ENCODE results near the gene MDC1. TPM values are rescaled to one million over a fixed set of nuclear protein-coding genes. Genes with fewer than 3 reads are reported as not detected.

MDC1 gene
- total and polyA plus RNA-seq, 2 of the 13 experiments (the other 11 are each of a cell fraction or from before 2014, with no cell fraction given), result 8.4 to 14.0 TPM

- no peak for TF ChIP-seq GPBP1L1 (CRISPR knock-in tag; IDR thresholded peaks at IDR 0.05)
- peak; percentile 48 for TF ChIP-seq RARA (CRISPR knock-in tag; IDR thresholded peaks at IDR 0.05)
- TF ChIP-seq ZNF253 (CRISPR knock-in tag; IDR thresholded peaks at IDR 0.05; ENCODE audit: borderline replicate concordance), result peak; percentile 60; the same call in 1 of the 2 replicates
- no peak for TF ChIP-seq SIX4 (CRISPR knock-in tag; IDR thresholded peaks at IDR 0.05)
- no peak for TF ChIP-seq NR0B2 (CRISPR knock-in tag; IDR thresholded peaks at IDR 0.05)
- no peak for TF ChIP-seq SOX6 (IDR thresholded peaks at IDR 0.05)
- 0 out of 2 replicates have a peak, but pooled peaks have one; percentile 32 for TF ChIP-seq SOX6 (CRISPR knock-in tag; IDR thresholded peaks at IDR 0.05)
- peak; percentile 87 for TF ChIP-seq SAP130 (CRISPR knock-in tag; IDR thresholded peaks at IDR 0.05; ENCODE audit: low read depth)
- no peak for TF ChIP-seq SMAD9 (CRISPR knock-in tag; IDR thresholded peaks at IDR 0.05)
- TF ChIP-seq IRF2 (CRISPR knock-in tag; IDR thresholded peaks at IDR 0.05), result peak; percentile 20; the same call in 1 of the 2 replicates
- TF ChIP-seq KMT2A (CRISPR knock-in tag; IDR thresholded peaks at IDR 0.05), result peak; percentile 44; the same call in 1 of the 2 replicates
- TF ChIP-seq ZMYM2 (CRISPR knock-in tag; IDR thresholded peaks at IDR 0.05), result no peak
- TF ChIP-seq IRX3 (CRISPR knock-in tag; IDR thresholded peaks at IDR 0.05; ENCODE audit: borderline replicate concordance, low read depth), result no peak
- no peak for TF ChIP-seq AHR (CRISPR knock-in tag; IDR thresholded peaks at IDR 0.05)
- TF ChIP-seq DPF2 (CRISPR knock-in tag; IDR thresholded peaks at IDR 0.05; ENCODE audit: borderline replicate concordance, low read depth), result no peak
- TF ChIP-seq CENPT (CRISPR knock-in tag; IDR thresholded peaks at IDR 0.05; ENCODE audit: low read depth), result no peak
- TF ChIP-seq YEATS2 (CRISPR knock-in tag; IDR thresholded peaks at IDR 0.05; ENCODE audit: borderline replicate concordance), result peak; percentile 45; the same call in 1 of the 2 replicates
- TF ChIP-seq, protein P1, sequence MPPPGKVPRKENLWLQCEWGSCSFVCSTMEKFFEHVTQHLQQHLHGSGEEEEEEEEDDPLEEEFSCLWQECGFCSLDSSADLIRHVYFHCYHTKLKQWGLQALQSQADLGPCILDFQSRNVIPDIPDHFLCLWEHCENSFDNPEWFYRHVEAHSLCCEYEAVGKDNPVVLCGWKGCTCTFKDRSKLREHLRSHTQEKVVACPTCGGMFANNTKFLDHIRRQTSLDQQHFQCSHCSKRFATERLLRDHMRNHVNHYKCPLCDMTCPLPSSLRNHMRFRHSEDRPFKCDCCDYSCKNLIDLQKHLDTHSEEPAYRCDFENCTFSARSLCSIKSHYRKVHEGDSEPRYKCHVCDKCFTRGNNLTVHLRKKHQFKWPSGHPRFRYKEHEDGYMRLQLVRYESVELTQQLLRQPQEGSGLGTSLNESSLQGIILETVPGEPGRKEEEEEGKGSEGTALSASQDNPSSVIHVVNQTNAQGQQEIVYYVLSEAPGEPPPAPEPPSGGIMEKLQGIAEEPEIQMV (CRISPR knock-in tag; IDR thresholded peaks at IDR 0.05; ENCODE audit: low read depth), result 0 out of 2 replicates have a peak, but pooled peaks have one; percentile 66
- TF ChIP-seq SALL2 (CRISPR knock-in tag; IDR thresholded peaks at IDR 0.05), result no peak; the same call in 1 of the 2 replicates
- no peak for TF ChIP-seq NBN (conservative IDR thresholded peaks at IDR 0.05)
- peak; percentile 49 for TF ChIP-seq ASH2L (IDR thresholded peaks at IDR 0.05; ENCODE audit: insufficient read length, low read depth, low read length)
- no peak for TF ChIP-seq RFXANK (CRISPR knock-in tag; IDR thresholded peaks at IDR 0.05)
- TF ChIP-seq SOX13 (IDR thresholded peaks at IDR 0.05), result 0 out of 2 replicates have a peak, but pooled peaks have one; percentile 14
- peak in 1 of 2 experiments; percentile 75; a peak in 2 of 4 replicates for TF ChIP-seq SOX13 (CRISPR knock-in tag; conservative IDR thresholded peaks at IDR 0.05 in 1 of 2, IDR thresholded peaks at IDR 0.05 in 1 of 2)
- TF ChIP-seq ZMAT3 (CRISPR knock-in tag; conservative IDR thresholded peaks at IDR 0.05), result peak; percentile 41; the same call in 1 of the 2 replicates
- peak; percentile 64 for TF ChIP-seq TBL1XR1 (IDR thresholded peaks at IDR 0.05; ENCODE audit: borderline replicate concordance, low read length, partially characterized antibody)
- no peak for TF ChIP-seq GZF1 (CRISPR knock-in tag; IDR thresholded peaks at IDR 0.05)
- no peak for TF ChIP-seq PAWR (CRISPR knock-in tag; IDR thresholded peaks at IDR 0.05; ENCODE audit: borderline replicate concordance)
Measured at GRCh38 chr6:30722280-30723112, 5.4 kb upstream of the MDC1 start (continued).

Measured in HepG2 (cell line).